Left lung (tissue), 10 donors: ENCODE data around the gene ENTPD3. TPM values are rescaled to one million over a fixed set of nuclear protein-coding genes. Genes with fewer than 3 reads are reported as not detected.

Experiments
- ATAC-seq: fragments of 200-7000 bp; cut with Tn5 transposase; one replicate; pipeline ENCODE4 v1.9.1; 2020; ENCODE audit warnings: moderate library complexity
- DNase-seq, 4 donors: peaks; one replicate each; pipeline ENCODE4 v3.0.0-alpha.2; 2013 to 2020
- H3K27ac ChIP-seq, 2 donors: fragments of 200-600 bp; sonication (generic) in 1 of 2; one replicate each; pipeline versions ENCODE4 v1.5.0 to v1.8.0; 2020 to 2021
- H3K27me3 ChIP-seq, 2 donors: fragments of 200-600 bp; sonication (generic) in 1 of 2; one replicate each; pipeline versions ENCODE4 v1.5.0 to v1.8.0; 2020 to 2021
- H3K36me3 ChIP-seq, 2 donors: fragments of 200-600 bp; sonication (generic) in 1 of 2; one replicate each; pipeline versions ENCODE4 v1.5.0 to v1.8.0; 2020 to 2021
- H3K4me1 ChIP-seq, 2 donors: fragments of 200-600 bp; one replicate each; pipeline ENCODE4 v1.8.0; 2021
- H3K4me3 ChIP-seq, 2 donors: fragments of 200-600 bp; sonication (generic) in 1 of 2; one replicate each; pipeline versions ENCODE4 v1.5.0 to v1.8.0; 2020 to 2021; ENCODE audit warnings: mild to moderate bottlenecking in 1 of 2
- H3K9me3 ChIP-seq, 2 donors: fragments of 200-600 bp; sonication (generic) in 1 of 2; one replicate each; pipeline versions ENCODE4 v1.5.0 to v1.8.0; 2020 to 2021
- intact Hi-C, 2 donors: fragments of 100-400 bp; cut with DNase I; formaldehyde crosslinking; loops; one replicate each; pipeline versions ENCODE4 v1.11.2 to v1.14.2; 2022
- polyA plus RNA-seq, 6 donors: library from polyadenylated mRNA; unstranded; fragments of 120-200 nt; gene quantifications; one replicate each; pipeline ENCODE4 v1.2.1, GENCODE V29; 2013; ENCODE audit not compliant: insufficient read length in 6 of 6
- total RNA-seq, 2 donors: library from RNA; stranded (reverse); fragmentation: NEBNext Ultra II Directional; extraction: Animal tissue kit (Norgen Biotek cat#: 25700); gene quantifications; one replicate each; pipeline ENCODE4 v1.2.1, GENCODE V29; 2021
- TF ChIP-seq, protein P1 (sequence below), 2 donors: fragments of 200-600 bp; sonication (generic) in 1 of 2; IDR thresholded peaks; one replicate each; pipeline versions ENCODE4 v1.5.0 to v1.8.0; 2021; ENCODE audit warnings: antibody characterized with exemption in 2 of 2
- donor health status: DM: no; HTN: yes; CAD: no.
- donor health status: DM: no; HTN: no; CAD: no.

The ENTPD3 gene
- total and polyA plus RNA-seq, 8 donors, result 4.5 to 11.9 (median 8.8) TPM

GRCh38 chr3:40464339-40465110 is 77.5 kb downstream of the ENTPD3 start:
- DNase-seq (no peak), ATAC-seq (no peak)
- H3K9me3 ChIP-seq, result no peaks in the 10 kb centered on the region
- intact Hi-C loops, result no loop called here
- H3K27ac ChIP-seq, result no peak overlapping the region
- TF ChIP-seq, protein P1, sequence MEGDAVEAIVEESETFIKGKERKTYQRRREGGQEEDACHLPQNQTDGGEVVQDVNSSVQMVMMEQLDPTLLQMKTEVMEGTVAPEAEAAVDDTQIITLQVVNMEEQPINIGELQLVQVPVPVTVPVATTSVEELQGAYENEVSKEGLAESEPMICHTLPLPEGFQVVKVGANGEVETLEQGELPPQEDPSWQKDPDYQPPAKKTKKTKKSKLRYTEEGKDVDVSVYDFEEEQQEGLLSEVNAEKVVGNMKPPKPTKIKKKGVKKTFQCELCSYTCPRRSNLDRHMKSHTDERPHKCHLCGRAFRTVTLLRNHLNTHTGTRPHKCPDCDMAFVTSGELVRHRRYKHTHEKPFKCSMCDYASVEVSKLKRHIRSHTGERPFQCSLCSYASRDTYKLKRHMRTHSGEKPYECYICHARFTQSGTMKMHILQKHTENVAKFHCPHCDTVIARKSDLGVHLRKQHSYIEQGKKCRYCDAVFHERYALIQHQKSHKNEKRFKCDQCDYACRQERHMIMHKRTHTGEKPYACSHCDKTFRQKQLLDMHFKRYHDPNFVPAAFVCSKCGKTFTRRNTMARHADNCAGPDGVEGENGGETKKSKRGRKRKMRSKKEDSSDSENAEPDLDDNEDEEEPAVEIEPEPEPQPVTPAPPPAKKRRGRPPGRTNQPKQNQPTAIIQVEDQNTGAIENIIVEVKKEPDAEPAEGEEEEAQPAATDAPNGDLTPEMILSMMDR (IDR thresholded peaks at IDR 0.05), result no peak
- H3K36me3 ChIP-seq, result peaks cover 0 to 68% of the 10 kb centered on the region in 2 donors
- no peak overlapping the region for H3K4me3 ChIP-seq
- no peaks in the 10 kb centered on the region for H3K27me3 ChIP-seq
- peaks cover 0 to 17% of the 10 kb centered on the region in 2 donors for H3K4me1 ChIP-seq

DNA sequence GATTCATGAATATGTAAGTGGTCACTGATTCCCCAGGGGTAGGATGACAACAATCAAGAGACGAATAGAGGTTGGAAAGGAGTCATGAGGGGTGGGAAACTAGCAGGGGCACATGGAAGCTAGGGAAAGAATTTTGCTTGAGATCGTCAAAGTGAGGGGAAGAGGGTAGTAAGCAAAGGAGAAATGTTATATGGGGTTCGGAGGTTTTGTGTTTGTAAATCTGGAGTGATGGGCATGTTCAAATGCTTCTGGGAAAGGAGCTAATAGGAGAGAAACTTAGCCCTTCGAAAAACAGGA is 78.1 kb downstream of the ENTPD3 start:
- ATAC-seq (no peak), DNase-seq (no peak)
- Histone ChIP-seq H3K27me3 (no peaks in the 10 kb centered on the region), H3K9me3 (no peaks in the 10 kb centered on the region), H3K27ac (no peak overlapping the region), H3K4me1 (peaks cover 0 to 12% of the 10 kb centered on the region in 2 donors), H3K36me3 (peaks cover 0 to 62% of the 10 kb centered on the region in 2 donors), H3K4me3 (no peak overlapping the region)
- intact Hi-C loops, result no loop called here
- TF ChIP-seq, protein P1 (IDR thresholded peaks at IDR 0.05), result no peak

DNA sequence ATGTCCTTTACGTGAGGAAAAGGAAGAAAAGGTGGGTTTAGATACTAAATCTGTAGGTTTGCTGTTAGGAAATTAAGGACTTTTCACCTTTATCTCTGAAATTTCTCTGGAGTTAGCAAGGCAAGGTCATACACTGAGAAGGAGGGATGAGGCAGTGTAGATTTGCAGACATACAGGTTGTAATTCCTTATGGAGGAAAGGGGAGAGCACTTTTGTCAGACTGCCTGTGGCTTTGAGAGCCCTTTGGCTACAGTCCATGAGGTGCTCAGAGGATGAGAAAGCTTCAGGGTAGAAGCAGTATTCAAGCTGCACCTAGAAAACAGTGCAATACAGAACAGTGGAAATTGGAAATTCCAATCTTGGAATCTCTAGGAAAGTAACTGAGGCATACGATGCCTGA is 78.5 kb downstream of the ENTPD3 start:
- DNase-seq (no peak), ATAC-seq (peak; percentile 29)
- Histone ChIP-seq H3K4me3 (no peak overlapping the region), H3K36me3 (peaks cover 0 to 58% of the 10 kb centered on the region in 2 donors), H3K27me3 (no peaks in the 10 kb centered on the region), H3K4me1 (peaks cover 0 to 8% of the 10 kb centered on the region in 2 donors), H3K9me3 (no peaks in the 10 kb centered on the region), H3K27ac (no peak overlapping the region)
- intact Hi-C loops, result no loop called here
- TF ChIP-seq, protein P1 (IDR thresholded peaks at IDR 0.05), result no peak

DNA sequence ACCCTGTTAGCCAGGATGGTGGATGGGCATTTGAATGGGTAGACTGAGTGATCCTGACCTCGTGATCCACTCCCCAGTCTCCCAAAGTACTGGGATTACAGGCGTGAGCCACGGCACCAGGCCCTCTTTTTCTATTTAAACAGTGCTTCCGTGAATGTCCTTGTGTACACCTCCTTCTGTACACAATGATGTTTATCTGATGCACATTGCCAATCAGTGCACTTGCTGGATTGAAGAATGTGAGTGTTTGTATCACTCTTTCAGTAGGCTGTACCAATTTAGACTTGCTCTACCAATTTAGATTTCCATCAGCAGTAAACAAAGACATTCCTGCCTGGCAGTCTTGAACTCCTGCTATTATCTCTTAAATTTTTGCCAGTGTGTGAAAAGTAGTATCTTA is 81.0 kb downstream of the ENTPD3 start:
- no peaks in the 10 kb centered on the region for H3K27me3 ChIP-seq
- no peaks in the 10 kb centered on the region for H3K9me3 ChIP-seq
- peaks cover 0 to 33% of the 10 kb centered on the region in 2 donors for H3K36me3 ChIP-seq
- no peak overlapping the region for H3K4me3 ChIP-seq
- H3K27ac ChIP-seq, result no peak overlapping the region
- no peak for ATAC-seq
- TF ChIP-seq, protein P1 (IDR thresholded peaks at IDR 0.05), result no peak
- intact Hi-C loops, result no loop called here
- H3K4me1 ChIP-seq, result no peaks in the 10 kb centered on the region
- no peak for DNase-seq

DNA sequence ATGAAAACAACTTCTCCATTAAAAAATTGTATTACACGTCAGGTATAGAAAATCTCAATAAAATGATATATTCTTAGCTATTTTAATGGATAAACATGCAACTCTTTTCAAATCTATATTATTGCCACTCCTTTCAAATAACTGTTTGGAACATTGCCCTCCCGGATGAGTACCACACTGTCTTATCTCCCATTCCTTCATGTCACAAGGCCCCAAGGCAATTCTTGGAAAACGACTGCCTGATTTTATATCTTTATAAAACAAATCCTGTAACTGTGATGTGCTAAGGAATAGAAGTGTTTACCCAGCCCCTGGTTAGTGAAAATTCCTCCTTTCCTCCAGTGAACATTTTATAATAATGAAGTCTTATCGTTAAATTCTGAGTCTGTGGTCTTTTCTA is 83.7 kb downstream of the ENTPD3 start:
- no peak overlapping the region for H3K27ac ChIP-seq
- TF ChIP-seq, protein P1 (IDR thresholded peaks at IDR 0.05), result no peak
- peaks cover 0 to 13% of the 10 kb centered on the region in 2 donors for H3K36me3 ChIP-seq
- no peak for DNase-seq
- no peaks in the 10 kb centered on the region for H3K4me1 ChIP-seq
- H3K27me3 ChIP-seq, result no peaks in the 10 kb centered on the region
- no peak for ATAC-seq
- H3K4me3 ChIP-seq, result no peak overlapping the region
- intact Hi-C loops, result no loop called here
- H3K9me3 ChIP-seq, result no peaks in the 10 kb centered on the region
